A549 (cell line): ENCODE measurements around the gene PCDHGA9. TPM values are rescaled to one million over a fixed set of nuclear protein-coding genes. Genes with fewer than 3 reads are reported as not detected.

Source experiments
- ATAC-seq, 2 experiments: fragments of 200-7000 bp in 1 of 2; fragments of >200 bp in 1 of 2; cut with Nextera tagmentation in 1 of 2; cut with Tn5 transposase in 1 of 2; 3 replicates each; pipeline versions ENCODE4 v1.8.0 to v1.9.1; 2018 to 2020; ENCODE audit warnings: mild to moderate bottlenecking in 1 of 2, moderate library complexity in 1 of 2
- CTCF ChIA-PET: fragments of 300-600 bp; sonication (Branson Sonifier 250); formaldehyde crosslinking; extraction: SDS; loops from one replicate; lab custom pipeline; 2021; ENCODE audit warnings: antibody characterized with exemption, inconsistent platforms; lab: Yijun Ruan, JAX
- POLR2A ChIA-PET: fragments of 350-600 bp; formaldehyde crosslinking; extraction: SDS; loops from one replicate; lab custom pipeline; 2021; ENCODE audit warnings: antibody characterized with exemption, inconsistent platforms; lab: Yijun Ruan, JAX
- DNase-seq, 2 experiments: peaks; one replicate each; pipeline versions ENCODE4 v3.0.0 to v3.0.0-alpha.2; 2011 to 2016; ENCODE audit warnings: low read depth in 1 of 2, low spot score in 1 of 2
- FAIRE-seq: peaks from 2 replicates; lab custom pipeline; 2011; peaks lifted over from hg19 to GRCh38; lab: Jason Lieb, UNC
- H3K27ac ChIP-seq, 2 experiments: fragments of >200 bp; sonication (Bioruptor Twin); formaldehyde crosslinking; 3 replicates each; pipeline ENCODE4 v1.5.1; 2016 to 2017
- H3K4me1 ChIP-seq: fragments of >200 bp; sonication (Bioruptor Twin); formaldehyde crosslinking; 3 replicates; pipeline ENCODE4 v1.6.1; 2016
- H3K4me2 ChIP-seq: fragments of >200 bp; sonication (Bioruptor Twin); formaldehyde crosslinking; 3 replicates; pipeline ENCODE4 v1.6.1; 2016
- H3K4me3 ChIP-seq: fragments of >200 bp; sonication (Bioruptor Twin); formaldehyde crosslinking; 3 replicates; pipeline ENCODE4 v1.5.1; 2016
- H3K9me3 ChIP-seq: fragments of >200 bp; sonication (Bioruptor Twin); formaldehyde crosslinking; 3 replicates; pipeline ENCODE4 v1.6.1; 2016
- BHLHE40 ChIP-seq: IDR thresholded peaks from 2 replicates; pipeline ENCODE4 v1.6.1; 2012; ENCODE audit warnings: low read depth, low read length, inconsistent platforms
- CBX8 ChIP-seq: fragments of 200-600 bp; sonication (generic); IDR thresholded peaks from 2 replicates; pipeline ENCODE4 v1.6.1; 2016
- CEBPB ChIP-seq, 2 experiments: fragments of >200 bp in 1 of 2; sonication (Bioruptor Twin) in 1 of 2; formaldehyde crosslinking in 1 of 2; IDR thresholded peaks; 2 replicates each; pipeline ENCODE4 v1.6.1; 2012 to 2016
- CHD4 ChIP-seq: fragments of 200-600 bp; sonication (generic); IDR thresholded peaks from 2 replicates; pipeline ENCODE4 v1.6.1; 2016; ENCODE audit warnings: antibody characterized with exemption, mild to moderate bottlenecking, borderline replicate concordance
- FOSL2 ChIP-seq, 2 experiments: fragments of 450-650 bp in 1 of 2; fragments of >200 bp in 1 of 2; sonication (Bioruptor Twin) in 1 of 2; formaldehyde crosslinking; IDR thresholded peaks; 2 replicates each; pipeline versions ENCODE4 v1.5.0 to v1.6.1; 2016 to 2020; ENCODE audit warnings: mild to moderate bottlenecking in 1 of 2, moderate library complexity in 1 of 2
- HOXA7 ChIP-seq: fragments of 250-450 bp; sonication (Bioruptor Pico); IDR thresholded peaks from 2 replicates; pipeline ENCODE4 v1.5.0; 2020; ENCODE audit warnings: mild to moderate bottlenecking, moderate library complexity
- HOXB5 ChIP-seq: fragments of 250-450 bp; sonication (Bioruptor Pico); IDR thresholded peaks from 2 replicates; pipeline ENCODE4 v1.5.0; 2020; ENCODE audit warnings: mild to moderate bottlenecking, moderate library complexity
- MAZ ChIP-seq: fragments of 150-350 bp; IDR thresholded peaks from 2 replicates; pipeline ENCODE4 v1.6.1; 2014; ENCODE audit warnings: antibody characterized with exemption, low read depth, low read length, borderline replicate concordance
- MYC ChIP-seq: IDR thresholded peaks from 2 replicates; pipeline ENCODE4 v1.6.1; 2012; ENCODE audit warnings: mild to moderate bottlenecking, inconsistent platforms, low read length, improper control_type of control experiment, borderline replicate concordance
- RAD21 ChIP-seq, 2 experiments: fragments of >200 bp in 1 of 2; sonication (Bioruptor Twin) in 1 of 2; formaldehyde crosslinking in 1 of 2; IDR thresholded peaks in 1 of 2; conservative IDR thresholded peaks in 1 of 2; 2 replicates in 1 of 2; 3 replicates in 1 of 2; pipeline ENCODE4 v1.6.1; 2012 to 2018; ENCODE audit warnings: inconsistent platforms in 1 of 2
- SMC3 ChIP-seq: fragments of >200 bp; sonication (Bioruptor Twin); formaldehyde crosslinking; IDR thresholded peaks from 3 replicates; pipeline ENCODE4 v1.6.1; 2018; ENCODE audit warnings: inconsistent platforms
- ZNF302 ChIP-seq: fragments of 250-450 bp; sonication (Bioruptor Pico); IDR thresholded peaks from 2 replicates; pipeline ENCODE4 v1.9.0; 2021; ENCODE audit warnings: inconsistent platforms, mild to moderate bottlenecking, moderate library complexity
- WGBS: methylation state at CpG from one replicate; pipeline ENCODE4 v1.1.6; 2017; ENCODE audit errors: missing lambda C conversion rate; 5-methylcytosine and 5-hydroxymethylcytosine counted together
- polyA plus RNA-seq, 4 experiments: library from polyadenylated mRNA; depleted of rRNA in 3 of 4; stranded (reverse); fragments of >200 nt; fragmentation: RNase III in 1 of 4; extraction: RNeasy Plus Mini Kit Qiagen cat#74134 plus additional on column Dnase treatment in 1 of 4; gene quantifications; 2 replicates in 3 of 4; 3 replicates in 1 of 4; pipeline ENCODE4 v1.2.3, GENCODE V29; 2011 to 2017
- TF ChIP-seq, protein P1 (sequence below): fragments of >200 bp; sonication (Bioruptor Twin); formaldehyde crosslinking; IDR thresholded peaks from 3 replicates; pipeline ENCODE4 v1.5.1; 2016
- TF ChIP-seq, protein P2 (sequence below): fragments of 450-650 bp; IDR thresholded peaks from 2 replicates; pipeline ENCODE4 v1.6.1; 2014; ENCODE audit warnings: antibody characterized with exemption
- TF ChIP-seq, protein P3 (sequence below): fragments of >200 bp; sonication (Bioruptor Twin); formaldehyde crosslinking; IDR thresholded peaks from 3 replicates; pipeline ENCODE4 v1.6.1; 2016
- TF ChIP-seq, protein P4 (sequence below): fragments of 150-350 bp; IDR thresholded peaks from 2 replicates; pipeline ENCODE4 v1.6.1; 2014; ENCODE audit warnings: low read depth, mild to moderate bottlenecking, low read length

Gene PCDHGA9
- polyA plus RNA-seq, 2 of the 4 experiments (the other 2 are of a cell fraction), result 0.03 to 0.22 TPM

DNA sequence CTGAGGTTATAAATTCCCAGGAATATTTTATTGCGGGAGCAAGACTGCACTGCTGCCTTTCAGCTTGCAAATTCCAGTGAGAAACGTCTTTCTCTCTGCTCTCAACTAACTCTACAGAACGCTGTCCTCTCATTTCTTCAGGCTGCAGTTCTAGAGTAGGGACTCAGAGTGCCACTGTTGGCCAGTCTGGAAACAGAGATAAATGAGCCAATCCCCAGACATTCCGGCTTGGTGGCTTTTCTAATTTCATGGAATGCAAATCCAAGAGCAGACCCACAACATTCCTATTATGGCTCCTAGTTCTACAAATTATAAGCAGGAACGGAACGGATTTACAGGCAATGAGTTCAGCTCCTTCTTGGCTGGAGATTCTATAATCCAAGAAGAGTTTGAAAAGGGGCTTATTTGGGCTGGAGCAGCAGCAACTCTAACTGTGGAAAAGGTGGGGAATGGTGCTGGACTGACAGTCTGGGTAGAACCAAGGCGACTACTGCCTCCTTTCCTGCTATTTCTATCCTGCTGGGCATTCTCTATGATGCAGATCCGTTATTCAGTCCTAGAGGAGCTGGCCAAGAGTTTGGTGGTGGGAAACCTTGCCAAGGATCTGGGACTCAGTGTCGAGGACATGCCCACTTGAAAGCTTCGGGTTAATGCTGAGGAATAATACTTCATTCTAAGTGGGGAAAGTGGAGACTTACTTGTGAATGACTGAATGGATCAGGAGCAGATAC is 37.0 kb downstream of the PCDHGA9 start:
- ATAC-seq, result no peak
- 11% methylated on average over 10 of the region's 10 CpGs for WGBS
- DNase-seq, result no peak
- no peak for FAIRE-seq
- Histone ChIP-seq H3K27ac (no peak overlapping the region), H3K9me3 (0 out of 3 replicates have a peak, but pooled peaks cover 6% of the 10 kb centered on the region), H3K4me3 (no peak overlapping the region), H3K4me2 (no peak overlapping the region), H3K4me1 (no peaks in the 10 kb centered on the region)
- ChIA-PET CTCF (interaction anchor here (1.6 to 1.8 kb wide), 2 partner anchors 39 to 118 kb away, joined by 4 to 7 read pairs; no protein-coding TSS in a partner anchor), POLR2A (no interaction called here)
- TF ChIP-seq, protein P1, sequence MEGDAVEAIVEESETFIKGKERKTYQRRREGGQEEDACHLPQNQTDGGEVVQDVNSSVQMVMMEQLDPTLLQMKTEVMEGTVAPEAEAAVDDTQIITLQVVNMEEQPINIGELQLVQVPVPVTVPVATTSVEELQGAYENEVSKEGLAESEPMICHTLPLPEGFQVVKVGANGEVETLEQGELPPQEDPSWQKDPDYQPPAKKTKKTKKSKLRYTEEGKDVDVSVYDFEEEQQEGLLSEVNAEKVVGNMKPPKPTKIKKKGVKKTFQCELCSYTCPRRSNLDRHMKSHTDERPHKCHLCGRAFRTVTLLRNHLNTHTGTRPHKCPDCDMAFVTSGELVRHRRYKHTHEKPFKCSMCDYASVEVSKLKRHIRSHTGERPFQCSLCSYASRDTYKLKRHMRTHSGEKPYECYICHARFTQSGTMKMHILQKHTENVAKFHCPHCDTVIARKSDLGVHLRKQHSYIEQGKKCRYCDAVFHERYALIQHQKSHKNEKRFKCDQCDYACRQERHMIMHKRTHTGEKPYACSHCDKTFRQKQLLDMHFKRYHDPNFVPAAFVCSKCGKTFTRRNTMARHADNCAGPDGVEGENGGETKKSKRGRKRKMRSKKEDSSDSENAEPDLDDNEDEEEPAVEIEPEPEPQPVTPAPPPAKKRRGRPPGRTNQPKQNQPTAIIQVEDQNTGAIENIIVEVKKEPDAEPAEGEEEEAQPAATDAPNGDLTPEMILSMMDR, result no peak
- TF ChIP-seq MYC, result no peak

DNA sequence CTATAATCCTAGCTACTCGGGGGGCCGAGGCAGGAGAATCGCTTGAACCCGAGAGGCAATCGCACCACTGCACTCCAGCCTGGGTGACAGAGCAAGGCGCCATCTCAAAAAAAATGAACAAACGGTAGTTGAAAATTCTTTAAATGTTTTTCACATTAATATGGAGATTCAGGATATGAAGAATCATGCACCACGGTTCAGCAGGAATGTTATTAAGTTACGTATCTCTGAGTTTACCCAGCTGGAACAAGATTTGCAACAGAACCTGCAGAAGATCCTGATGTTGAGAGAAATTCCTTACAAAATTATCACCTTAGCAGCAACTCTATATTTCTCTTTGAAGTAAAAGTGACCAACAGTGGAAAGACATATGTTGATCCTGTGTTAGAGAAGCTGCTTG is 37.8 kb downstream of the PCDHGA9 start:
- no peak for TF ChIP-seq HOXA7 (CRISPR knock-in tag)
- TF ChIP-seq, protein P2, sequence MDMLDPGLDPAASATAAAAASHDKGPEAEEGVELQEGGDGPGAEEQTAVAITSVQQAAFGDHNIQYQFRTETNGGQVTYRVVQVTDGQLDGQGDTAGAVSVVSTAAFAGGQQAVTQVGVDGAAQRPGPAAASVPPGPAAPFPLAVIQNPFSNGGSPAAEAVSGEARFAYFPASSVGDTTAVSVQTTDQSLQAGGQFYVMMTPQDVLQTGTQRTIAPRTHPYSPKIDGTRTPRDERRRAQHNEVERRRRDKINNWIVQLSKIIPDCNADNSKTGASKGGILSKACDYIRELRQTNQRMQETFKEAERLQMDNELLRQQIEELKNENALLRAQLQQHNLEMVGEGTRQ, result no peak
- TF ChIP-seq CEBPB (IDR thresholded peaks at IDR 0.05), result no peak
- TF ChIP-seq SMC3, result no peak
- no peak for TF ChIP-seq CHD4
- no peak for TF ChIP-seq BHLHE40
- no peak for TF ChIP-seq HOXB5 (CRISPR knock-in tag)
- TF ChIP-seq FOSL2 (IDR thresholded peaks at IDR 0.05), result no peak
- no peak for TF ChIP-seq FOSL2 (CRISPR knock-in tag; IDR thresholded peaks at IDR 0.05)
- TF ChIP-seq RAD21 (conservative IDR thresholded peaks at IDR 0.05 in 1 of 2, IDR thresholded peaks at IDR 0.05 in 1 of 2), result no peak
- TF ChIP-seq CBX8, result no peak
- TF ChIP-seq, protein P3, sequence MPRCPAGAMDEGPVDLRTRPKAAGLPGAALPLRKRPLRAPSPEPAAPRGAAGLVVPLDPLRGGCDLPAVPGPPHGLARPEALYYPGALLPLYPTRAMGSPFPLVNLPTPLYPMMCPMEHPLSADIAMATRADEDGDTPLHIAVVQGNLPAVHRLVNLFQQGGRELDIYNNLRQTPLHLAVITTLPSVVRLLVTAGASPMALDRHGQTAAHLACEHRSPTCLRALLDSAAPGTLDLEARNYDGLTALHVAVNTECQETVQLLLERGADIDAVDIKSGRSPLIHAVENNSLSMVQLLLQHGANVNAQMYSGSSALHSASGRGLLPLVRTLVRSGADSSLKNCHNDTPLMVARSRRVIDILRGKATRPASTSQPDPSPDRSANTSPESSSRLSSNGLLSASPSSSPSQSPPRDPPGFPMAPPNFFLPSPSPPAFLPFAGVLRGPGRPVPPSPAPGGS, result no peak
- no peak for TF ChIP-seq ZNF302 (CRISPR knock-in tag)
- TF ChIP-seq, protein P4, sequence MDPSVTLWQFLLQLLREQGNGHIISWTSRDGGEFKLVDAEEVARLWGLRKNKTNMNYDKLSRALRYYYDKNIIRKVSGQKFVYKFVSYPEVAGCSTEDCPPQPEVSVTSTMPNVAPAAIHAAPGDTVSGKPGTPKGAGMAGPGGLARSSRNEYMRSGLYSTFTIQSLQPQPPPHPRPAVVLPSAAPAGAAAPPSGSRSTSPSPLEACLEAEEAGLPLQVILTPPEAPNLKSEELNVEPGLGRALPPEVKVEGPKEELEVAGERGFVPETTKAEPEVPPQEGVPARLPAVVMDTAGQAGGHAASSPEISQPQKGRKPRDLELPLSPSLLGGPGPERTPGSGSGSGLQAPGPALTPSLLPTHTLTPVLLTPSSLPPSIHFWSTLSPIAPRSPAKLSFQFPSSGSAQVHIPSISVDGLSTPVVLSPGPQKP, result no peak
- TF ChIP-seq MAZ, result no peak
- TF ChIP-seq, all 56 proteins: peak for 0
- no peak for DNase-seq
- Histone ChIP-seq H3K4me1 (no peaks in the 10 kb centered on the region), H3K4me3 (no peak overlapping the region), H3K9me3 (peaks cover 8% of the 10 kb centered on the region; the same call in 1 of the 3 replicates), H3K4me2 (no peak overlapping the region), H3K27ac (no peak overlapping the region)
- ATAC-seq, result no peak
- FAIRE-seq, result no peak
- ChIA-PET CTCF (interaction anchor here (1.6 to 1.8 kb wide), 2 partner anchors 38 to 118 kb away, joined by 4 to 7 read pairs; no protein-coding TSS in a partner anchor), POLR2A (no interaction called here)
- 44% methylated on average over 9 of the region's 9 CpGs for WGBS
